ENCODE measurements around the gene NXT1.
"Not testable (repeated sequence)": the region's sequence is repeated elsewhere in the genome, so short reads cannot be mapped to it uniquely, and the experiment has no call there.

NXT1 gene

GRCh38 chr20:23350196-23350903, at the start of gene NXT1:
Gene NXT1 (plus strand): TSS chr20:23350791. CDS start chr20:23354042, 3,251 bp downstream.
- peak; percentile 85 for DNase-seq

GRCh38 chr20:23301436-23302050, 49.0 kb upstream of the NXT1 start:
- no peak for DNase-seq

GRCh38 chr20:23302386-23302785, 48.2 kb upstream of the NXT1 start:
- no peak for DNase-seq

GRCh38 chr20:23302801-23303200, 47.8 kb upstream of the NXT1 start:
- no peak for DNase-seq

- DNase-seq: no peak
Measured at GRCh38 chr20:23303325-23304102, 47.1 kb upstream of the NXT1 start.

- DNase-seq: no peak
Measured at GRCh38 chr20:23304616-23305015, 46.0 kb upstream of the NXT1 start.

GRCh38 chr20:23305098-23305497, 45.5 kb upstream of the NXT1 start:
- DNase-seq: no peak

GRCh38 chr20:23307393-23307792, 43.2 kb upstream of the NXT1 start:
- not testable (repeated sequence) for DNase-seq

GRCh38 chr20:23308024-23308423, 42.6 kb upstream of the NXT1 start:
- no peak for DNase-seq

GRCh38 chr20:23308908-23309307, 41.7 kb upstream of the NXT1 start:
- DNase-seq: no peak

GRCh38 chr20:23309781-23310180, 40.8 kb upstream of the NXT1 start:
- DNase-seq: no peak

GRCh38 chr20:23311947-23312506, 38.6 kb upstream of the NXT1 start:
- no peak for DNase-seq

GRCh38 chr20:23313271-23313670, 37.3 kb upstream of the NXT1 start:
- DNase-seq: no peak

GRCh38 chr20:23314699-23315098, 35.9 kb upstream of the NXT1 start:
- no peak for DNase-seq

GRCh38 chr20:23315099-23315498, 35.5 kb upstream of the NXT1 start:
- DNase-seq: no peak

- DNase-seq: no peak
Measured at GRCh38 chr20:23316626-23317025, 34.0 kb upstream of the NXT1 start.

- no peak for DNase-seq
Measured at GRCh38 chr20:23317081-23317480, 33.5 kb upstream of the NXT1 start.

- no peak for DNase-seq
Measured at GRCh38 chr20:23318347-23318746, 32.2 kb upstream of the NXT1 start.

GRCh38 chr20:23320317-23320716, 30.3 kb upstream of the NXT1 start:
- DNase-seq: no peak

GRCh38 chr20:23325107-23325506, 25.5 kb upstream of the NXT1 start:
- DNase-seq: no peak

- DNase-seq: no peak
Measured at GRCh38 chr20:23326774-23327173, 23.8 kb upstream of the NXT1 start.

- DNase-seq: no peak
Measured at GRCh38 chr20:23327617-23328333, 22.8 kb upstream of the NXT1 start.

All from DMS79 treated with DMSO at 0.1 percent for 48 hours (cell line).